ENCODE results near the gene PPP1R15A. TPM values are rescaled to one million over a fixed set of nuclear protein-coding genes. Genes with fewer than 3 reads are reported as not detected.

Gene PPP1R15A
- total and polyA plus RNA-seq, 2 of the 8 experiments (the other 6 are each of a cell fraction or from before 2014, with no cell fraction given): 4.1 to 14.0 TPM

DNA sequence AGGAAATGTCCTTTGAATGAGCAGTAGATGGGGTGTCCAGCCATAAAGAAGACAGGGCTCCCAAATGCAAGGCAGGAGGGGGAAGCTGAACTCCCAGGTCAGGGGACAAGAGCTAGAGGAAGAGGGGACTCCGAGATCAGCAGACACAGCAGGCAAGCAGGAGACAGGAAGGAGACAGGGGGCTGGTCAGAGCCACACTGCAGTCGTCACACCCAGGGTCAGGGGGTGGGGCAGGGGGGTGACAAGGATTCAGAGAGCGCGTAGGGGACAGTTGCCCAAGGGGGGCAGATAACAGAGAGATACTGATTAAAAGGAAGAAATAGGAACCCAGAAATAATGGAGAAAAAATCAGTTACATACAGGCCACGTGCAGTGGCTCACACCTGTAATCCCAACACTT lies 39.2 kb upstream of the PPP1R15A start:
- H3K56ac ChIP-seq (replicated peaks; ENCODE audit: insufficient read length, low read depth, low read length): no peak overlapping the region
- no peak overlapping the region for H2AFZ ChIP-seq (ENCODE audit: low read length)
- CTCF ChIA-PET (ENCODE audit: partially characterized antibody): interaction anchor here (0.6 to 6.8 kb wide), 9 partner anchors 9 to 157 kb away, joined by 3 to 56 read pairs (median 3); no protein-coding TSS in a partner anchor
- H3K14ac ChIP-seq (ENCODE audit: insufficient read length): no peak overlapping the region
- POLR2A ChIA-PET (ENCODE audit: partially characterized antibody): interaction anchor here (0.6 to 2.2 kb wide), 6 partner anchors 11 to 212 kb away, joined by 3 to 8 read pairs (median 4); partner anchors contain the start of gene BCAT2
- no peak overlapping the region for H4K91ac ChIP-seq (replicated peaks; ENCODE audit: insufficient read length, low read length)
- WGBS, 2 experiments (ENCODE audit: extremely low coverage in 1 of 2, insufficient coverage in 1 of 2, insufficient read length in 1 of 2, insufficient replicate concordance in 2 of 2, low coverage in 1 of 2, low lambda C conversion rate in 2 of 2, missing lambda C conversion rate in 1 of 2): 96% methylated on average over 2 of the region's 5 CpGs; no CpG with 5 or more reads in 1 of the 2 experiments
- H3K4me2 ChIP-seq (ENCODE audit: insufficient read depth in 1 of 2, low read depth in 2 of 2, low read length in 2 of 2): no peak overlapping the region
- H3K79me2 ChIP-seq (ENCODE audit: control insufficient read depth in 1 of 2, insufficient read depth in 2 of 2, low read length in 2 of 2): no peaks in the 10 kb centered on the region
- H4K20me1 ChIP-seq (replicated peaks in 1 of 2; ENCODE audit: control insufficient read depth in 1 of 2, insufficient read depth in 2 of 2, low read length in 2 of 2): no peaks in the 10 kb centered on the region
- no peak overlapping the region for H2BK20ac ChIP-seq (ENCODE audit: low read length)
- no peaks in the 10 kb centered on the region for H3K27me3 ChIP-seq (replicated peaks in 1 of 4; ENCODE audit: control insufficient read depth in 3 of 4, extremely low read depth in 1 of 4, insufficient read depth in 3 of 4, low read length in 3 of 4)
- no peaks in the 10 kb centered on the region for H3K9me3 ChIP-seq (ENCODE audit: insufficient read depth in 2 of 2, low read depth in 1 of 2, low read length in 1 of 2)
- no peak for DNase-seq (ENCODE audit: low read depth in 1 of 2, low spot score in 2 of 2)
- no peak overlapping the region for H2AK5ac ChIP-seq (ENCODE audit: low read depth, low read length)
- peaks cover 0 to 2% (median 0%) of the 10 kb centered on the region in 4 experiments; a peak in 2 of 7 replicates for H3K4me1 ChIP-seq (replicated peaks in 1 of 4; ENCODE audit: control insufficient read depth in 3 of 4, insufficient read depth in 4 of 4, low read length in 3 of 4)
- no peak overlapping the region for H4K8ac ChIP-seq (ENCODE audit: extremely low read depth, insufficient read depth, low read length)
- H3K9ac ChIP-seq (replicated peaks in 1 of 4; ENCODE audit: extremely low read depth in 1 of 4, low read depth in 3 of 4, low read length in 3 of 4): no peak overlapping the region
- H3K36me3 ChIP-seq (ENCODE audit: control insufficient read depth in 2 of 4, insufficient read depth in 4 of 4, low read length in 3 of 4): peaks cover 0 to 16% (median 3%) of the 10 kb centered on the region in 4 experiments; a peak in 6 of 8 replicates
- no peak overlapping the region for H3K18ac ChIP-seq (ENCODE audit: extremely low read depth, low read length)
- no peak overlapping the region for H2BK120ac ChIP-seq (replicated peaks; ENCODE audit: low read depth, low read length)
- no peaks in the 10 kb centered on the region for H3K79me1 ChIP-seq (ENCODE audit: low read depth, low read length)
- H3K23ac ChIP-seq (ENCODE audit: insufficient read length): no peak overlapping the region
- H2BK5ac ChIP-seq (ENCODE audit: low read depth, low read length): no peak overlapping the region
- no peak overlapping the region for H2BK12ac ChIP-seq (ENCODE audit: low read depth, low read length)
- H3K27ac ChIP-seq (ENCODE audit: low read depth, low read length): no peak overlapping the region
- H3K23me2 ChIP-seq (ENCODE audit: low read depth, low read length): peaks cover 11% of the 10 kb centered on the region; the same call in 1 of the 2 replicates
- H3K4ac ChIP-seq (replicated peaks; ENCODE audit: insufficient read length, low read depth, low read length): no peak overlapping the region
- H3K4me3 ChIP-seq (ENCODE audit: extremely low read depth in 1 of 4, insufficient read depth in 2 of 4, low read depth in 3 of 4, low read length in 4 of 4): no peak overlapping the region
- H2BK15ac ChIP-seq (ENCODE audit: low read length): no peak overlapping the region
- H4K5ac ChIP-seq (ENCODE audit: insufficient read length, low read depth, low read length): no peak overlapping the region
- FAIRE-seq: no peak
- TF ChIP-seq CHD1 (IDR thresholded peaks at IDR 0.05; ENCODE audit: low read depth, low read length) (no peak), TAF7 (optimal IDR thresholded peaks at IDR 0.05; ENCODE audit: borderline replicate concordance, low read depth, low read length) (no peak), SIRT6 (IDR thresholded peaks at IDR 0.05; ENCODE audit: low read length) (no peak), RAD21 (IDR thresholded peaks at IDR 0.05 in 1 of 2, conservative IDR thresholded peaks at IDR 0.05 in 1 of 2; ENCODE audit: low read depth in 2 of 2, low read length in 2 of 2) (no peak), ATF2 (IDR thresholded peaks at IDR 0.05; ENCODE audit: low read length) (no peak), RFX5 (IDR thresholded peaks at IDR 0.05; ENCODE audit: borderline replicate concordance, low read depth, low read length) (no peak), SIN3A (conservative IDR thresholded peaks at IDR 0.05 in 1 of 2, IDR thresholded peaks at IDR 0.05 in 1 of 2; ENCODE audit: low read depth in 1 of 2, low read length in 2 of 2) (no peak)
- TF ChIP-seq, protein P1, sequence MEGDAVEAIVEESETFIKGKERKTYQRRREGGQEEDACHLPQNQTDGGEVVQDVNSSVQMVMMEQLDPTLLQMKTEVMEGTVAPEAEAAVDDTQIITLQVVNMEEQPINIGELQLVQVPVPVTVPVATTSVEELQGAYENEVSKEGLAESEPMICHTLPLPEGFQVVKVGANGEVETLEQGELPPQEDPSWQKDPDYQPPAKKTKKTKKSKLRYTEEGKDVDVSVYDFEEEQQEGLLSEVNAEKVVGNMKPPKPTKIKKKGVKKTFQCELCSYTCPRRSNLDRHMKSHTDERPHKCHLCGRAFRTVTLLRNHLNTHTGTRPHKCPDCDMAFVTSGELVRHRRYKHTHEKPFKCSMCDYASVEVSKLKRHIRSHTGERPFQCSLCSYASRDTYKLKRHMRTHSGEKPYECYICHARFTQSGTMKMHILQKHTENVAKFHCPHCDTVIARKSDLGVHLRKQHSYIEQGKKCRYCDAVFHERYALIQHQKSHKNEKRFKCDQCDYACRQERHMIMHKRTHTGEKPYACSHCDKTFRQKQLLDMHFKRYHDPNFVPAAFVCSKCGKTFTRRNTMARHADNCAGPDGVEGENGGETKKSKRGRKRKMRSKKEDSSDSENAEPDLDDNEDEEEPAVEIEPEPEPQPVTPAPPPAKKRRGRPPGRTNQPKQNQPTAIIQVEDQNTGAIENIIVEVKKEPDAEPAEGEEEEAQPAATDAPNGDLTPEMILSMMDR (IDR thresholded peaks at IDR 0.05; ENCODE audit: control extremely low read depth in 1 of 3, insufficient read depth in 1 of 3, low read depth in 1 of 3, low read length in 3 of 3): no peak

Measured in H1 (cell line).